ENCODE measurements around the gene C2CD2. TPM values are rescaled to one million over a fixed set of nuclear protein-coding genes. Genes with fewer than 3 reads are reported as not detected.
"Not testable (repeated sequence)": the region's sequence is repeated elsewhere in the genome, so short reads cannot be mapped to it uniquely, and the experiment has no call there.

C2CD2 gene
- polyA plus RNA-seq, 1 donor: 15.2 TPM

DNA sequence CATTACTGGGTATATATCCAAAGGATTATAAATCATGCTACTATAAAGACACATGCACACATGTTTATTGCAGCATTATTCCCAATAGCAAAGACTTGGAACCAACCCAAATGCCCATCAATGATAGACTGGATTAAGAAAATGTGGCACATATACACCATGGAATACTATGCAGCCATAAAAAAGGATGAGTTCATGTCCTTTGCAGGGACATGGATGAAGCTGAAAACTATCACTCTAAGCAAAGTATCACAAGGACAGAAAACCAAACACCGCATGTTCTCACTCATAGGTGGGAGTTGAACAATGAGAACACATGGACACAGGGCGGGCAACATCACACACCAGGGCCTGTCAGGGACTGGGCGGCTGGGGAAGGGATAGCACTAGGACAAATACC lies 4.2 kb downstream of the C2CD2 start:
- H3K4me1 ChIP-seq (ENCODE audit: control insufficient read depth, insufficient read depth, low read length); H3K4me3 ChIP-seq (ENCODE audit: low read length); H3K9me3 ChIP-seq (ENCODE audit: control insufficient read depth, low read depth, low read length); H3K27me3 ChIP-seq (ENCODE audit: control insufficient read depth, insufficient read depth, low read length); DNase-seq; H3K36me3 ChIP-seq (ENCODE audit: control insufficient read depth, insufficient read depth, low read length); H3K27ac ChIP-seq (ENCODE audit: low read length): not testable (repeated sequence)
- 100% methylated on average over 2 of the region's 3 CpGs for WGBS (ENCODE audit: insufficient coverage, low lambda C conversion rate)

DNA sequence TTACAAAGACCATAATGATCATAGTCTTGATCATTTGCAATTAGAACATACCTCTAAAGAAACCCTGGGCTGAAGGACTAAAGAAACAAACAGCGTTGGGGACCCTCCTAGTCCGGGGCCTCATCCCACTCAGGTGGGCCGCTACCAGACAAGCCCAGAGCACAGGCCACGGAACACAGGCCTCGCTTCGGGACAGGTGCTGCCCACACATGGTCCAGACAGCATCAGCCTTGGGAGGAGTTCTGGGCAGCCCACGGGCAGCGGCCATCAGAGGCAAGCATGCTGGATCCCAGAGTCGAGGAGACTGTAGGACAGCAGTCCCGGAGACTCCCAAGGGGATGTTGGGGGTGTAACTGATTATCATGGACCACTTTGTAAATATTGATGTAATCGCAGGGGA lies 4.9 kb downstream of the C2CD2 start:
- WGBS (ENCODE audit: insufficient coverage, low lambda C conversion rate): no CpG with 5 or more reads among the region's 11 CpGs
- no peak for DNase-seq
- Histone ChIP-seq H3K27ac (ENCODE audit: low read length) (no peak overlapping the region), H3K9me3 (ENCODE audit: control insufficient read depth, low read depth, low read length) (no peaks in the 10 kb centered on the region), H3K4me1 (ENCODE audit: control insufficient read depth, insufficient read depth, low read length) (peaks cover 7% of the 10 kb centered on the region), H3K27me3 (ENCODE audit: control insufficient read depth, insufficient read depth, low read length) (no peaks in the 10 kb centered on the region), H3K4me3 (ENCODE audit: low read length) (no peak overlapping the region), H3K36me3 (ENCODE audit: control insufficient read depth, insufficient read depth, low read length) (no peaks in the 10 kb centered on the region)

DNA sequence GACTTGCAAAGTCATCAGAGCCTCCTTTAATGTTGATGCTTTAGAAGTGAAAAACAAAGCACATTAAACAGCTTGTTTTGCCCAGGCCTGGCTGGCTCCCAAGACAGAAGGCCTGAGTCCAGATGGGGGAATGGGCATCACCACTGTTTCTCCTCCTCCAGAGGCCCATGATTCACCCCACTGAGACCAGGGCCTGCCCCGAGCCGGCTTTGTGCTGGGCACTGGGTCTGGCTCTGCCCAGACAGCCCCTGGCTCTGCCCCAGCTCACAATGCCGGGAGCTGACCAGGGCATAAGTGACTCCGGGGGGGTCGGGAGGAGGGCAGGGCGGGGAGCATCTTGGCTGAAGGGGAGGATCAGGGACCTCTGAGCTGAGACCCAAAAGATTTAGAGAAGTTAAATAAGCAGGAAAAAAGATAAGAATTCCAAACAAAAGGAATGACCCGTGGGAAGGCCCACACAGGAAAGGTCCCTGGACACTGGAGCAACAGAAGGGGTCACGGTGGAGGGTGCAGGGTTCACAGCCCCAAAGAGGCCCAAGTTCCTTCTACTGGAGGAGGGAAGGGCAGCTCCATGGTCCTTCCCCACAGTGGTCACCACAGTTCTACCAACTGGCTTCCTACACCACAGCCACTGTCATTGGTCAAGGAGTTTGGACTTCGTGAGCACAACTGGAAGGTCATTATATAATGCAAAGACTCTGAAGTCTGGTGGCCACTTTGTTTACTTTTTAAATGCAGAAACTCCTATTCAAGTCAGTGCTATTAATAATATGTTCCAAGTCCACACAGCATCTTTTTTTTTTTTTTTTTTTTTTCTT lies 5.5 kb downstream of the C2CD2 start:
- Histone ChIP-seq H3K4me3 (ENCODE audit: low read length) (no peak overlapping the region), H3K4me1 (ENCODE audit: control insufficient read depth, insufficient read depth, low read length) (peaks cover 7% of the 10 kb centered on the region), H3K27ac (ENCODE audit: low read length) (no peak overlapping the region), H3K27me3 (ENCODE audit: control insufficient read depth, insufficient read depth, low read length) (no peaks in the 10 kb centered on the region), H3K36me3 (ENCODE audit: control insufficient read depth, insufficient read depth, low read length) (no peaks in the 10 kb centered on the region), H3K9me3 (ENCODE audit: control insufficient read depth, low read depth, low read length) (no peaks in the 10 kb centered on the region)
- no peak for DNase-seq
- WGBS (ENCODE audit: insufficient coverage, low lambda C conversion rate): no CpG with 5 or more reads among the region's 9 CpGs

DNA sequence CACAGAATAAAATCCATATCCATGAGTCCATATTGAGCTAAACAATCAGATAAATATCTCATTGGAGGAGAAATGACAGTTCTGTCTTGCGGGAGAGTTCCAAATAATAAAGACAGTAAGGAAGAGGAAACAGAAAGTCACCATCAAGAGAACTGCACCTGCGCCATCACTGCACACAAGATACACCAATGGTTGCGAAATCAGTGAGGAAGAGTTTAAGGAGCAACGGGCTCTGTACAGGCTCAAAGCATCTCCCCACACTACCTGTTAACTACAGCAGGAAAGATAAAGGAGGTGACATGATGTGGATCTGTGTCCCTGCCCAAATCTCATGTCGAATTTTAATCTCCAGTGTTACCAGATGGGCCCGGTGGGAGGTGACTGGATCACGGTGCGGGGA lies 7.8 kb downstream of the C2CD2 start:
- Histone ChIP-seq H3K4me1 (ENCODE audit: control insufficient read depth, insufficient read depth, low read length) (no peaks in the 10 kb centered on the region), H3K4me3 (ENCODE audit: low read length) (no peak overlapping the region), H3K27ac (ENCODE audit: low read length) (no peak overlapping the region), H3K9me3 (ENCODE audit: control insufficient read depth, low read depth, low read length) (no peaks in the 10 kb centered on the region), H3K36me3 (ENCODE audit: control insufficient read depth, insufficient read depth, low read length) (no peaks in the 10 kb centered on the region), H3K27me3 (ENCODE audit: control insufficient read depth, insufficient read depth, low read length) (no peaks in the 10 kb centered on the region)
- no peak for DNase-seq
- WGBS (ENCODE audit: insufficient coverage, low lambda C conversion rate): no CpG with 5 or more reads among the region's 8 CpGs

DNA sequence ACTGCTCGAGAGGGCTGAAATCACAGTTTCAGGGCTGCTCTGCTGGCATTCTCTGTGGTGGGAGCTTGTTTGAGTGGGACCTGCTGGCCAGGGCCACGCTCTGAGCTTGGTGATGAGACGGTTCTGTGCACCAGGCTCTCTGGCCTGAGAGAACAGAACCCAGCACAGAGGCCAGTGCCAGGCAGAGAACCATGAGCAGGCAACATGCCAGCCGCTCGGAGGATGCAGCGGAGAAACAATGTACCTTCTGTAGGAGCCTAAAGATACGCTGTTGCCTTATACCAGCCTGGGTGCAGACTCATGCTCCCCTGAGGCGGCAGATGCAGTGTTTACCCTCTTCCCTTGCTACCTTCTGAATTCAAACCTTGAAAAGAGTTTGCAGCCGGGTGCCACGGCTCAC lies 10.0 kb downstream of the C2CD2 start:
- no peak overlapping the region for H3K27ac ChIP-seq (ENCODE audit: low read length)
- peaks cover 7% of the 10 kb centered on the region for H3K36me3 ChIP-seq (ENCODE audit: control insufficient read depth, insufficient read depth, low read length)
- H3K27me3 ChIP-seq (ENCODE audit: control insufficient read depth, insufficient read depth, low read length): no peaks in the 10 kb centered on the region
- DNase-seq: no peak
- WGBS (ENCODE audit: insufficient coverage, low lambda C conversion rate): no CpG with 5 or more reads among the region's 10 CpGs
- H3K4me1 ChIP-seq (ENCODE audit: control insufficient read depth, insufficient read depth, low read length): no peaks in the 10 kb centered on the region
- no peak overlapping the region for H3K4me3 ChIP-seq (ENCODE audit: low read length)
- no peaks in the 10 kb centered on the region for H3K9me3 ChIP-seq (ENCODE audit: control insufficient read depth, low read depth, low read length)

DNA sequence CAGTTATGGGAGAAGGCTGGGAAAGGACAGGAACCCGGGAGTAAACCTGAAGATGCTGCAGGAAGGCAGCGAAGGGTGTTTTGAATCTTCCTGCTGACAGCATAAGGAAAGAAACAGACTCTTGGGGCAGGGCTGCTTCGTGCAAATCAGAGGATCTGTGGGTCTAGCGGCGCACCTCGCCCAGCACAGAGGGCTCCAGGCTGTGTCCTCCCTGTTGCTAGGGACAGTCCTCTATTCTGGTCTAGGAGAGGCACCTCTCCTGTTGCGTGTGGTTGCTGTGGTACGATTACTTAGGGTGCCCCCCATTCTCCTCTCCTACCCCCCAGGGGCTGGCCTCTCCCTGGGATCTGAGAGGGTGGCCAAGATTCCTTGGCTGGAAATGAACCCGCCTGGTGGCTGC lies 11.4 kb downstream of the C2CD2 start:
- Histone ChIP-seq H3K4me3 (ENCODE audit: low read length) (no peak overlapping the region), H3K27me3 (ENCODE audit: control insufficient read depth, insufficient read depth, low read length) (no peaks in the 10 kb centered on the region), H3K9me3 (ENCODE audit: control insufficient read depth, low read depth, low read length) (no peaks in the 10 kb centered on the region), H3K36me3 (ENCODE audit: control insufficient read depth, insufficient read depth, low read length) (peaks cover 7% of the 10 kb centered on the region), H3K4me1 (ENCODE audit: control insufficient read depth, insufficient read depth, low read length) (no peaks in the 10 kb centered on the region), H3K27ac (ENCODE audit: low read length) (no peak overlapping the region)
- no CpG with 5 or more reads among the region's 9 CpGs for WGBS (ENCODE audit: insufficient coverage, low lambda C conversion rate)
- DNase-seq: no peak

DNA sequence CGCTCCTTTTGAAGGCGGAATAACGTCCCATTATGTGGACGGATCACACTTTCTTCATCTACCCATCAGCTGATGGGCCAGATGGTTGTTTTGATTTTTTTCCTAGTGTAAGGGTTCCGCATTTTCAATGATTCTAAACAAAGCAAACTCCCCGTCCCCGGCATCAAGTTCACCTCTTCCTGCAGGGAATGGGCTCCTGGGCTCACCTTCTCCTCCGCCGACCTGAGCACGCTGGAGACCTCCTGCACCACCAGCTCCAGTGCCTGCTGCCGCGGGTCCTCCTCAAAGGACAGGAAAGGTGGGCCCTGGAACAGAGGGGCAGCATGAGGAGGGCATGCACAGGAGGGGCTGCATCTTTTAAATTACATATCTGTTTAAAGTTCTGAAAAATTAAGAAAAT lies 11.9 kb downstream of the C2CD2 start:
- H3K9me3 ChIP-seq (ENCODE audit: control insufficient read depth, low read depth, low read length): no peaks in the 10 kb centered on the region
- no peak overlapping the region for H3K27ac ChIP-seq (ENCODE audit: low read length)
- H3K4me1 ChIP-seq (ENCODE audit: control insufficient read depth, insufficient read depth, low read length): no peaks in the 10 kb centered on the region
- no CpG with 5 or more reads among the region's 12 CpGs for WGBS (ENCODE audit: insufficient coverage, low lambda C conversion rate)
- peaks cover 7% of the 10 kb centered on the region for H3K36me3 ChIP-seq (ENCODE audit: control insufficient read depth, insufficient read depth, low read length)
- H3K4me3 ChIP-seq (ENCODE audit: low read length): no peak overlapping the region
- H3K27me3 ChIP-seq (ENCODE audit: control insufficient read depth, insufficient read depth, low read length): no peaks in the 10 kb centered on the region
- no peak for DNase-seq

DNA sequence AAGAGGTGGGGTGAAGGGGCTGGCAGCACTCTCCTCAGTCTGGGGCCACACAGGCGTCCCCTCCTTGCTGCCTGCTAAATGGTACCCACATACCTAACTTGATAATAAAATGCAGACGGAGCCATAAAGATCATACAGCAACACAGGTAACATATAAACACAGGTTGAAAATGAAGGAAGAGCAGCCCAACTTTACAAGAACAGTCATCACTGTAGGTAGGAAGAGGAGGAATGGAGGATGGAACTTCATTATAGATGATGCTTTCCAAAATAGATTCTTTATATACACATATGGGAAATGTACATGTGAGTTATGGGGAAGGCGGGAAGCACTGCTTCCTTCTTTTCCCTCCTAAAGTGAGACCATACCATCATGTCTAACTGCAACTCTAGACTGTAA lies 13.4 kb downstream of the C2CD2 start:
- DNase-seq: no peak
- Histone ChIP-seq H3K27ac (ENCODE audit: low read length) (no peak overlapping the region), H3K27me3 (ENCODE audit: control insufficient read depth, insufficient read depth, low read length) (no peaks in the 10 kb centered on the region), H3K4me3 (ENCODE audit: low read length) (no peak overlapping the region), H3K36me3 (ENCODE audit: control insufficient read depth, insufficient read depth, low read length) (peaks cover 7% of the 10 kb centered on the region), H3K4me1 (ENCODE audit: control insufficient read depth, insufficient read depth, low read length) (no peaks in the 10 kb centered on the region), H3K9me3 (ENCODE audit: control insufficient read depth, low read depth, low read length) (no peaks in the 10 kb centered on the region)
- no CpG with 5 or more reads among the region's 3 CpGs for WGBS (ENCODE audit: insufficient coverage, low lambda C conversion rate)

DNA sequence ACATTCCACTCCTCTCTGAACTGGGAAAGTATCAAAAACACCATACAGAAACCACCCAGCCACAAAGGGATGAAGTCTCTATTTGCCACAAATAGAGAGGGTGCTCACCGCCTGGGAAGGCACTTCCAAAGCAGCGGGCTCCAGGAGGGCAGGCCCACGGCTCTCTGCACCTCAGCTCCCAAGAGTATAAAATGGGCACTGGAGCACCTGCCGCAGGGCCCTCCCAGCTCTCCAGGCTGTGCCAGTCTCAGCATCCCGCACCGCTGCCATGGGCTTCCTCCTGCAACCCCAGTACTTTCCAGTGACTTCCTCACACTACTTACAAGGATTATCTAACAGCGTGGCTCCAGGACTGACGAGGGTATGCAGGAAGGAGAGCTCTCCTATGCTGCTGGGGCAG lies 14.4 kb downstream of the C2CD2 start:
- H3K9me3 ChIP-seq (ENCODE audit: control insufficient read depth, low read depth, low read length): no peaks in the 10 kb centered on the region
- no peaks in the 10 kb centered on the region for H3K27me3 ChIP-seq (ENCODE audit: control insufficient read depth, insufficient read depth, low read length)
- DNase-seq: no peak
- no peak overlapping the region for H3K4me3 ChIP-seq (ENCODE audit: low read length)
- H3K4me1 ChIP-seq (ENCODE audit: control insufficient read depth, insufficient read depth, low read length): no peaks in the 10 kb centered on the region
- H3K27ac ChIP-seq (ENCODE audit: low read length): no peak overlapping the region
- H3K36me3 ChIP-seq (ENCODE audit: control insufficient read depth, insufficient read depth, low read length): peaks cover 7% of the 10 kb centered on the region
- no CpG with 5 or more reads among the region's 8 CpGs for WGBS (ENCODE audit: insufficient coverage, low lambda C conversion rate)

DNA sequence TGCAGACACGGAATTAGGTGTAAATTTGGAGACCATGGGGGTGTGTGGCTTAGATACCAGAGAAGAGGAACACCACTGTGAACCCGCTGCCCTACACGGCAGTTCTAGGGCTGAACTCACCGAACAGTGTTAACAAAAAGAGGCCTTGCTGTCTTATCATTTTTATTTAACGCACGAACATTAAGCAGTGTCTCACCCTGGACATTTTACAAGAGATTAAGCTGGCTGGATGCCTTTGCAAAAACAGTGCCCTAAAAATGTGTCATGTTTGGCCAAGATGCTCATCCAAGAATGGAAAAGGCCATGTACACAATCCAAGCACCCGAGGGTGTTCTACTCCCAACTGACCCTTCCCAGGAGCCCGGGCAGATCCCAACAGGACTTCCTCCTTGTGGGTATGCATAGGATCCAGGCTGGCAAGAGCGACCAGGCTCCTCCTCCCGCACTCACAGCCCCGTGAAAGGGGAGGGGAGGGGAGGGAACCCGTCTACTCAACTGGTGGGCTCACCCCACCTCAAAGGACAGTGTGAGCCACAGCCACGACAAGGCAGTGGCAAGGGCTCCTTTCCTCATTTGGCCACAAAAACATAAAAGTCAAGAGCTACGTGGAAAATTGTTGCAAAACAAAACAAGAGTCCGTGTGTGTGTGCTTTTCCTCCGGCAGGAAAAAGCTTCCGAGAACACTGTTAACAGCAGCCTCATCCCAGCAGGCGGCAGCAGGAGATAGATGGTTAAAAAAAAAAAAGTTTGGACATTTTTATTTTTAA lies 20.3 kb downstream of the C2CD2 start:
- no peak for DNase-seq
- Histone ChIP-seq H3K4me3 (ENCODE audit: low read length) (no peak overlapping the region), H3K36me3 (ENCODE audit: control insufficient read depth, insufficient read depth, low read length) (no peaks in the 10 kb centered on the region), H3K27me3 (ENCODE audit: control insufficient read depth, insufficient read depth, low read length) (no peaks in the 10 kb centered on the region), H3K27ac (ENCODE audit: low read length) (no peak overlapping the region), H3K4me1 (ENCODE audit: control insufficient read depth, insufficient read depth, low read length) (peaks cover 3% of the 10 kb centered on the region), H3K9me3 (ENCODE audit: control insufficient read depth, low read depth, low read length) (no peaks in the 10 kb centered on the region)
- 56% methylated on average over 4 of the region's 18 CpGs for WGBS (ENCODE audit: insufficient coverage, low lambda C conversion rate)

Data from large intestine (tissue), 3 donors.